ENCODE data around the gene GAA. TPM values are rescaled to one million over a fixed set of nuclear protein-coding genes. Genes with fewer than 3 reads are reported as not detected.

Gene GAA
- total and polyA plus RNA-seq, 5 donors: 36.3 to 51.3 (median 44.8) TPM

Small RNA genes within 50 kb of the gene (microRNA-seq; reads per million reads assigned to microRNA genes)
- 0 reads per million in 2 donors for gene MIR1268B

Other genes starting within 250 kb of the GAA start
- gene TBC1D16, start 65.7 kb upstream of the GAA start, total RNA-seq: 10 to 100 TPM; 18.5 to 27.8 (median 22.1) TPM
- 9.9 TPM for gene TBC1D16, start 65.7 kb upstream of the GAA start, polyA plus RNA-seq
- gene CCDC40, start 64.9 kb upstream of the GAA start, total RNA-seq: 1 to 10 TPM; 6.9 to 10.0 (median 7.9) TPM
- 4.9 TPM for gene CCDC40, start 64.9 kb upstream of the GAA start, polyA plus RNA-seq
- 10 to 100 TPM; 37.6 to 42.2 (median 38.4) TPM for gene EIF4A3, start 45.5 kb downstream of the GAA start, total RNA-seq
- gene EIF4A3, start 45.5 kb downstream of the GAA start, polyA plus RNA-seq: 30.5 TPM
- under 1 TPM in 2 of 4 donors, not detected in 2; 0.14 to 0.20 TPM for gene CARD14, start 68.4 kb downstream of the GAA start, total RNA-seq
- 0.05 TPM for gene CARD14, start 68.4 kb downstream of the GAA start, polyA plus RNA-seq
- gene SGSH, start 118.8 kb downstream of the GAA start, total RNA-seq: 10 to 100 TPM; 16.6 to 23.4 (median 19.9) TPM
- gene SGSH, start 118.8 kb downstream of the GAA start, polyA plus RNA-seq: 13.0 TPM
- 1 to 10 TPM; 5.3 to 7.8 (median 6.8) TPM for gene SLC26A11, start 118.8 kb downstream of the GAA start, total RNA-seq
- gene SLC26A11, start 118.8 kb downstream of the GAA start, polyA plus RNA-seq: 4.4 TPM
- gene RNF213, start 159.3 kb downstream of the GAA start, total RNA-seq: 10 to 100 TPM; 36.3 to 49.7 (median 43.9) TPM
- 28.7 TPM for gene RNF213, start 159.3 kb downstream of the GAA start, polyA plus RNA-seq

Data from right cardiac atrium (tissue), 5 donors.